Caco-2 (cell line): ENCODE measurements around the gene NRN1L. TPM values are rescaled to one million over a fixed set of nuclear protein-coding genes. Genes with fewer than 3 reads are reported as not detected.
A peak's percentile ranks its signal among the peaks of the same experiment; 100 is the strongest.

Source experiments
- BruUV-seq: library from RNA; stranded (reverse); fragments of 400-500 nt; replicated peaks from 2 replicates; lab custom pipeline; 2021; lab: Mats Ljungman, UMichigan
- CTCF ChIA-PET: fragments of 300-600 bp; sonication (Branson Sonifier 250); formaldehyde crosslinking; loops from one replicate; lab custom pipeline; 2022; ENCODE audit warnings: antibody characterized with exemption; lab: Charles Lee
- POLR2A ChIA-PET: fragments of 300-600 bp; sonication (Branson Sonifier 250); formaldehyde crosslinking; loops from one replicate; lab custom pipeline; 2022; ENCODE audit warnings: antibody characterized with exemption; lab: Charles Lee
- DNase-seq, 2 experiments: peaks; one replicate each; pipeline versions ENCODE4 v3.0.0 to v3.0.0-alpha.2; 2020 to 2022
- H3K27me3 ChIP-seq: replicated peaks from 2 replicates; pipeline ENCODE4 v1.6.0; 2011; ENCODE audit warnings: low read length; ENCODE audit not compliant: control insufficient read depth, insufficient read depth
- H3K36me3 ChIP-seq: 2 replicates; pipeline ENCODE4 v1.5.1; 2011; ENCODE audit warnings: low read length; ENCODE audit not compliant: control insufficient read depth, insufficient read depth
- H3K4me1 ChIP-seq: fragments of 250-450 bp; sonication (Bioruptor Pico); 2 replicates; pipeline ENCODE4 v1.5.1; 2020; ENCODE audit warnings: mild to moderate bottlenecking
- H3K4me3 ChIP-seq: 2 replicates; pipeline ENCODE4 v1.5.1; 2011; ENCODE audit warnings: low read depth, mild to moderate bottlenecking, control low read depth, low read length
- H3K9me3 ChIP-seq: fragments of 250-450 bp; sonication (Bioruptor Pico); 2 replicates; pipeline ENCODE4 v1.5.1; 2020; ENCODE audit warnings: mild to moderate bottlenecking, moderate library complexity
- H3K27ac Mint-ChIP-seq: one replicate; pipeline ENCODE4 v1.8.0; 2022; ENCODE audit warnings: mixed read lengths; ENCODE audit not compliant: unreplicated experiment
- H3K27me3 Mint-ChIP-seq: one replicate; pipeline ENCODE4 v1.8.0; 2022; ENCODE audit warnings: mixed read lengths; ENCODE audit not compliant: insufficient read depth, unreplicated experiment
- H3K36me3 Mint-ChIP-seq: one replicate; pipeline ENCODE4 v1.8.0; 2022; ENCODE audit warnings: mild to moderate bottlenecking, mixed read lengths; ENCODE audit not compliant: insufficient read depth, unreplicated experiment
- H3K4me1 Mint-ChIP-seq: one replicate; pipeline ENCODE4 v1.8.0; 2022; ENCODE audit warnings: low read depth, mixed read lengths; ENCODE audit not compliant: unreplicated experiment
- H3K4me3 Mint-ChIP-seq: one replicate; pipeline ENCODE4 v1.8.0; 2022; ENCODE audit warnings: mild to moderate bottlenecking, moderate library complexity, mixed read lengths; ENCODE audit not compliant: unreplicated experiment
- H3K9me3 Mint-ChIP-seq: one replicate; pipeline ENCODE4 v1.8.0; 2022; ENCODE audit warnings: mixed read lengths; ENCODE audit not compliant: unreplicated experiment
- CTCF ChIP-seq, 2 experiments: fragments of 200-600 bp in 1 of 2; IDR thresholded peaks; 1 replicate in 1 of 2; 2 replicates in 1 of 2; pipeline versions ENCODE4 v1.5.1 to v1.8.0; 2011 to 2022; ENCODE audit warnings: antibody characterized with exemption in 1 of 2, control low read depth in 1 of 2, inconsistent platforms in 1 of 2, low read depth in 1 of 2, low read length in 1 of 2, mild to moderate bottlenecking in 1 of 2, moderate library complexity in 1 of 2; ENCODE audit not compliant: insufficient read depth in 1 of 2, severe bottlenecking in 1 of 2, unreplicated experiment in 1 of 2
- intact Hi-C: fragments of 100-400 bp; cut with micrococcal nuclease; formaldehyde crosslinking; loops from one replicate; pipeline ENCODE4 v1.10.0; 2022; ENCODE audit not compliant: unreplicated experiment
- total RNA-seq: library from RNA; stranded (reverse); gene quantifications from 2 replicates; pipeline ENCODE4 v1.2.3, GENCODE V29; 2022

NRN1L gene
- total RNA-seq, 1 experiment from 2014 or later: 0.93 TPM

GRCh38 chr16:67873435-67874370 lies 11.0 kb upstream of the NRN1L start:
- intact Hi-C loops: loop anchor here (1.0 to 2.0 kb wide), 3 partner anchors 10 to 57 kb away; partner anchors contain the start of genes CENPT and NUTF2
- TSS peak; percentile 42 for BruUV-seq
- CTCF ChIA-PET: interaction anchor here (0.6 to 2.0 kb wide), 5 partner anchors 10 to 67 kb away, joined by 3 to 20 read pairs (median 4); partner anchors contain the start of genes NRN1L, RANBP10 and TSNAXIP1

GRCh38 chr16:67874372-67874771 lies 10.3 kb upstream of the NRN1L start:
- no TSS peak for BruUV-seq

More at GRCh38 chr16:67873435-67874370, 11.0 kb upstream of the NRN1L start:
- no peak for DNase-seq
- Mint-ChIP-seq H3K36me3 (peaks cover 79% of the 10 kb centered on the region), H3K27ac (peak overlapping the region; percentile 87), H3K4me3 (peak overlapping the region; percentile 90), H3K27me3 (no peaks in the 10 kb centered on the region), H3K9me3 (no peaks in the 10 kb centered on the region), H3K4me1 (peaks cover 20% of the 10 kb centered on the region)
- Histone ChIP-seq H3K36me3 (peaks cover 18% of the 10 kb centered on the region), H3K9me3 (no peaks in the 10 kb centered on the region), H3K4me1 (peaks cover 7% of the 10 kb centered on the region; the same call in 1 of the 2 replicates), H3K4me3 (peak overlapping the region; percentile 93), H3K27me3 (no peaks in the 10 kb centered on the region)
- no peak for TF ChIP-seq CTCF (IDR thresholded peaks at IDR 0.05; ENCODE audit: insufficient read depth in 1 of 2, low read depth in 1 of 2, low read length in 1 of 2, severe bottlenecking in 1 of 2, unreplicated experiment in 1 of 2)
- POLR2A ChIA-PET: interaction anchor here (0.7 to 1.0 kb wide), 2 partner anchors 29 to 150 kb away, joined by 3 to 4 read pairs; partner anchors contain the start of genes DDX28 and DUS2

More at GRCh38 chr16:67874372-67874771, 10.3 kb upstream of the NRN1L start:
- no peaks in the 10 kb centered on the region for H3K27me3 ChIP-seq
- peak overlapping the region; percentile 87 for H3K27ac Mint-ChIP-seq
- intact Hi-C loops: no loop called here
- no peak for TF ChIP-seq CTCF (IDR thresholded peaks at IDR 0.05; ENCODE audit: insufficient read depth in 1 of 2, low read depth in 1 of 2, low read length in 1 of 2, severe bottlenecking in 1 of 2, unreplicated experiment in 1 of 2)
- peaks cover 79% of the 10 kb centered on the region for H3K36me3 Mint-ChIP-seq
- CTCF ChIA-PET: interaction anchor here (2.0 kb wide), 1 partner anchor 9 kb away, joined by 20 read pairs; the partner anchor contains the start of gene NRN1L
- peak overlapping the region; percentile 93 for H3K4me3 ChIP-seq
- DNase-seq: no peak
- no peaks in the 10 kb centered on the region for H3K9me3 Mint-ChIP-seq
- peaks cover 20% of the 10 kb centered on the region for H3K4me1 Mint-ChIP-seq
- H3K36me3 ChIP-seq: peaks cover 18% of the 10 kb centered on the region
- peak overlapping the region; percentile 90 for H3K4me3 Mint-ChIP-seq
- H3K4me1 ChIP-seq: peaks cover 7% of the 10 kb centered on the region; the same call in 1 of the 2 replicates
- H3K9me3 ChIP-seq: no peaks in the 10 kb centered on the region
- no peaks in the 10 kb centered on the region for H3K27me3 Mint-ChIP-seq
- POLR2A ChIA-PET: no interaction called here
